ENCODE results near the gene COL8A2. TPM values are rescaled to one million over a fixed set of nuclear protein-coding genes. Genes with fewer than 3 reads are reported as not detected.
A peak's percentile ranks its signal among the peaks of the same experiment; 100 is the strongest.

Gene COL8A2
- polyA plus RNA-seq, 3 donors from 2014 or later = 0.12 TPM; not detected in 2

DNA sequence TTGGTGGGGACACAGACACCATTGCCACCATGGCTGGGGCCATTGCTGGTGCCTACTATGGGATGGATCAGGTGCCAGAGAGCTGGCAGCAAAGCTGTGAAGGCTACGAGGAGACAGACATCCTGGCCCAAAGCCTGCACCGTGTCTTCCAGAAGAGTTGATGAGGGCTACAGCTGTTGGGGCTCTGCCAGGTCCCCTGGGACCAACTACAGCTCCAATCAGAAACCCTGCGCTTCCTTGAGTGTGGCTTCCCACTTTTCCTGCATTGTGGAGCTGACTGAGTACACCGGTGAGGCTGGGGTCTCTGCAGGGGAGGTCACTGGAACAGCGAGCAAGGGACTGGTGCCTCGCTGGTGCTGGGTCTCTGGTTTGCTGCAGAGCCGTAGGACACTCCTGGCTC lies 31.8 kb downstream of the COL8A2 start:
- Mint-ChIP-seq H3K27me3 (ENCODE audit: low read depth in 3 of 3) (peaks cover 2 to 13% (median 6%) of the 10 kb centered on the region in 3 donors), H3K27ac (no peak overlapping the region)

DNA sequence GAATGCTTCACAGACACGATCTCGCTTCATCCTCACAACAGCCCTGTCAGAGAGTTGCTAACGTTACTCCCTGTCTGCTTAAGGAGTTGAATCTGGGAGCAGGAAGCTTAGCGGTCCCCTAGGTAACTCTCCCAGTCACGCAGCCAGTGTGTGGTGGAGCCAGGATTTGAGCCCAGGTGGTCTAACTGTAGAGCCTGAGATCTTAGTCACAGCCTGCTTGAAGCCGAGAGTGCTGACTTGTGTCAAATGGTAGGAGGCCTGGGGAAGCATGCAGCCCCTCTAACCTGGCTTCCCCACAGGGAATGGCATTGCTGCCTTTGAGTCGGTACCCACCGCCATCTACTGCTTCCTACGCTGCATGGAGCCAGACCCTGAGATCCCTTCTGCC lies 32.2 kb downstream of the COL8A2 start:
- DNase-seq = no peak
- Mint-ChIP-seq H3K27ac (peak overlapping the region in 1 of 6 donors; percentile 22), H3K9me3 (no peaks in the 10 kb centered on the region), H3K4me1 (peaks cover 12 to 14% of the 10 kb centered on the region in 2 donors), H3K36me3 (no peaks in the 10 kb centered on the region), H3K27me3 (ENCODE audit: low read depth in 3 of 3) (peaks cover 2 to 13% (median 10%) of the 10 kb centered on the region in 3 donors), H3K4me3 (no peak overlapping the region)

More for the DNA sequence above, 31.8 kb downstream of the COL8A2 start:
- Mint-ChIP-seq H3K4me3 (no peak overlapping the region), H3K9me3 (no peaks in the 10 kb centered on the region), H3K36me3 (no peaks in the 10 kb centered on the region), H3K4me1 (peaks cover 12 to 14% of the 10 kb centered on the region in 2 donors)
- DNase-seq = no peak

DNA sequence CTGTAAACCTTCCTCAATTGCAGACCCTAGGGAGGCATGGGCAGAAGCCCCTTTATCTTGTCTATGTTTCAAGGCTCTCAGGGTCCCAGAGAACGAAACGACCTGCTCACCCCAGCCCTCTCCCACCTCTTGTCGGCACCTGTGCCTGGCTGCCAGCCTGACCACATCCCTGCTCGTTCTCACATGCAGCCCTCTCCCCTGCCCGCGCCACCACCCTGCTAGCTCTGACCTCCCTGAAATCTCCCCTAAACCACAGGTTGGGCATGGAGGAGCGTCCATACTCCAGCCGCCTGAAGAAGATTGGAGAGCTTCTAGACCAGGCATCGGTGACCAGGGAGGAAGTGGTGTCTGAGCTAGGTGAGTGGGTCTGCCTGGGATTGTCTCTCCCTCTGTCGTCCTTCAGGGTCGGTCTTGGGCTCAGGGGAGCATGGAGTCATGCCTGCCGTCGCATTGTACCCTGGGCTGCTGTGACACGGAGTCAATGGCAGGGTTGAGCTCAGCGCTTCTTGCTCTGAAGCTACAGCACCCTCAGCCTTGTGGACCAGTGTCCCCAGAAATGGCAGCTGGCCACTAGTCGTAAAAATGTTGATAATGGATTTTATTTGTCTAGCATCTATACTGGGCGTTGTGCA lies 32.7 kb downstream of the COL8A2 start:
- Mint-ChIP-seq H3K36me3 (no peaks in the 10 kb centered on the region), H3K4me1 (peaks cover 12 to 14% of the 10 kb centered on the region in 2 donors), H3K4me3 (no peak overlapping the region), H3K27me3 (ENCODE audit: low read depth in 3 of 3) (peaks cover 2 to 13% (median 10%) of the 10 kb centered on the region in 3 donors), H3K9me3 (no peaks in the 10 kb centered on the region), H3K27ac (peak overlapping the region in 2 of 6 donors; percentile 40 to 45)
- no peak for DNase-seq

DNA sequence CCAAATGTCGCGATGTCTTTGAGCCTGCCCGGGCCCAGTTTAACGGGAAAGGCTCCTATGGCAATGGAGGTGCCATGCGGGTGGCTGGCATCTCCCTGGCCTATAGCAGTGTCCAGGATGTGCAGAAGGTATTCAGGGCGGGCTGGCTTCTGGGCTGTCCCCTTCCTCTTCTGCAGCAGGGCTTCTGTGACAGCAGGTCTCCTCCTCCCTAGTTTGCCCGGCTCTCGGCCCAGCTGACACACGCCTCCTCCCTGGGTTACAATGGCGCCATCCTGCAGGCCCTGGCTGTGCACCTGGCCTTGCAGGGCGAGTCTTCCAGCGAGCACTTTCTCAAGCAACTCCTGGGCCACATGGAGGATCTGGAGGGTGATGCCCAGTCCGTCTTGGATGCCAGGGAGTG lies 33.3 kb downstream of the COL8A2 start:
- Mint-ChIP-seq H3K9me3 (no peaks in the 10 kb centered on the region), H3K36me3 (no peaks in the 10 kb centered on the region), H3K27me3 (ENCODE audit: low read depth in 3 of 3) (peaks cover 2 to 14% (median 10%) of the 10 kb centered on the region in 3 donors), H3K4me1 (peaks cover 12 to 16% of the 10 kb centered on the region in 2 donors), H3K4me3 (no peak overlapping the region), H3K27ac (no peak overlapping the region)
- no peak for DNase-seq

DNA sequence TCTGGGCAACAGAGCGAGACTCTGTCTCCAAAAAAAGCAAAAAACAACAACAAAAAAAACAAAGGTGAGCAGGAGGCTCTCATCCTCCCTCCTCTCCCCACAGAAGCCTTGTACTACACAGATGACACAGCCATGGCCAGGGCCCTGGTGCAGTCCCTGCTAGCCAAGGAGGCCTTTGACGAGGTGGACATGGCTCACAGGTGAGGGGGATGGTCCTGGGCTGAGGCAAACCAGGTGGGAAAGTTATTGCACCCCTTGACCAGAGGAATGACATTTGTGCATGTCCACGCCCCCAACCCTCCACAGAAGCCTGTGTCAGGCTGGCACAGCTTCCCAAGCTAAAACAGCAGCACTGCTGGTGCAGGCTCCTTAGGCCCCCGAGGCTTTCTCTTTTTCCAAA lies 33.9 kb downstream of the COL8A2 start:
- H3K4me3 Mint-ChIP-seq = no peak overlapping the region

DNA sequence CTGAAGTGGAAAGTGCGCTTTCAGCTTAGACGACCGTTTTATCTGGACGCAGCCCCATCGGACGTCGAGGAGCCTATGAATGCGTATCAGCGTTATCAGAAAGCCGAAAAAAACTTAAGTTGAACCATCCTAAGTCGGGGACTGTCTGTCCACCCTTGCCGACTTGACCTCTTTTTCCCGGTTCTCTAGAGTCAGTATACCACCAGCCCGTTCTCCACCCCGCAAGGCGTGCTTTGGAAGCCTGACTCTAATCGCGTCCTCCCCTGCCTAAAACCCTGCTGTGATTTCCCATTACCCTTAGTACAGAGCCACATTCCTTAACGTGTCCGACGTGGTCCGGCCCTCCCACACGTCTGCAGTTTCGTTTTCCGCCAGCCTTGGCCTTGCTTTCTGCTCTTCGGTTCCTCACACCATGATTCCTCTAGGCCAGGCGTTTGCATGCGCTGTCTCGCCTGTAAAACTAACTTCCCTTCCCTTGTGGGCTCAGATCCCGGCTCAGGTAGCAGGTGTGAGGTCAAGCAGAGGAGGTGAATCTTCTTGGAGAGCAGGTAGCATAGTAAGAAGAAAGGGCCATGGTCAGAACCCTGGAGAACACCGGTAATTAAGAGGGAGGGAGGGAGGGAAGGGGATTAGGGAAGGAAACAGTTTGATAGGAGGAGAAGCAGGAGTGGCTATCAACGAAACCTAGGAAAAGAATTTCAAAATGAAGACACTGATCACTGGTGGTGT lies 35.5 kb downstream of the COL8A2 start:
- Mint-ChIP-seq H3K27me3 (ENCODE audit: low read depth in 3 of 3) (peaks cover 12 to 16% (median 14%) of the 10 kb centered on the region in 3 donors), H3K4me3 (peak overlapping the region; percentile 88 to 99 (median 93)), H3K9me3 (no peaks in the 10 kb centered on the region), H3K27ac (peak overlapping the region; percentile 79 to 96 (median 94)), H3K36me3 (no peaks in the 10 kb centered on the region), H3K4me1 (peaks cover 12 to 18% of the 10 kb centered on the region in 2 donors)
- DNase-seq = peak in 2 of 3 donors; percentile 12 to 16

More for the DNA sequence above, 33.9 kb downstream of the COL8A2 start:
- Mint-ChIP-seq H3K27me3 (ENCODE audit: low read depth in 3 of 3) (peaks cover 2 to 14% (median 12%) of the 10 kb centered on the region in 3 donors), H3K4me1 (peaks cover 12 to 18% of the 10 kb centered on the region in 2 donors), H3K9me3 (no peaks in the 10 kb centered on the region), H3K36me3 (no peaks in the 10 kb centered on the region), H3K27ac (no peak overlapping the region)
- no peak for DNase-seq

DNA sequence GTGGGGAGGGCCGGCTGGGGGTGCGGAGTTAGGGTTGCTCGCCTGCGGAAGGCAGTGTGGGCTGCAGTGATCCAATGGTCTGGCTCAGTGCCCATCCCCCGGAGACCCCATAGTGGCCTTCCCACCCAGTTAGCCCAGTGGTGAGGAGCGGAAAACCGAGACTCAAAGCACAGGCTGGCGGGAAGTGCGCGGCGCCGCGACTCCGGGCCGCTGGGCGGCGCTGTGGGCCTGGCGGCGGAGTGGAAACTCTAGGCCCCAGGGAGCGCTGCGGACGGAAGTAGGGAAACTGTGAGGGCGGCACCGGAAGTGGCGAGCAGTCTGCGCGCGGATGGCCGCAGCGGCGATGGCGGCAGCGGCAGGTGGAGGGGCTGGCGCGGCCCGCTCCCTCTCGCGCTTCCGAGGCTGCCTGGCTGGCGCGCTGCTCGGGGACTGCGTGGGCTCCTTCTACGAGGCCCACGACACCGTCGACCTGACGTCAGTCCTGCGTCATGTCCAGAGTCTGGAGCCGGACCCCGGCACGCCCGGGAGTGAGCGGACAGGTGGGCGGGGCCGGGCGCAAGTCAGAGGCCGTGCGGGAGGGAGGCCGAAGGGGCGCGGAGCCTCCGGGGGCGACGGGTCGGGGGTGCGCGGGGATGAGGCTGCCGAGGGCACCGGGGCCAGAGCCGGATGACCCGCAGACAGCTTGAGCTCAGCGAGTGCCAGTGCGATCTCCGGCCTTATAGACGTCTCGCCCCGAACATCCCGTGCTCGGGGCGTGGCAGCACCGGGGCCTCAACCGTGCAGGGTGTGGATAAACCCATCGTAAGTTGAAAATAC lies 36.2 kb downstream of the COL8A2 start, which contains the start of gene ADPRS:
TSS of gene ADPRS (plus strand) at position 316 of the 816 bp plus-strand sequence. CDS start at position 329, 13 bp downstream.
- H3K9me3 Mint-ChIP-seq = no peaks in the 10 kb centered on the region
- DNase-seq = peak; percentile 88 to 91 (median 90)
- H3K36me3 Mint-ChIP-seq = no peaks in the 10 kb centered on the region
- H3K27me3 Mint-ChIP-seq (ENCODE audit: low read depth in 3 of 3) = peaks cover 12 to 16% (median 14%) of the 10 kb centered on the region in 3 donors
- peaks cover 12 to 18% of the 10 kb centered on the region in 2 donors for H3K4me1 Mint-ChIP-seq
- peak within 1 kb of the TSS; percentile 79 to 96 (median 94) for H3K27ac Mint-ChIP-seq
- H3K4me3 Mint-ChIP-seq = peak within 1 kb of the TSS; percentile 88 to 99 (median 93)

DNA sequence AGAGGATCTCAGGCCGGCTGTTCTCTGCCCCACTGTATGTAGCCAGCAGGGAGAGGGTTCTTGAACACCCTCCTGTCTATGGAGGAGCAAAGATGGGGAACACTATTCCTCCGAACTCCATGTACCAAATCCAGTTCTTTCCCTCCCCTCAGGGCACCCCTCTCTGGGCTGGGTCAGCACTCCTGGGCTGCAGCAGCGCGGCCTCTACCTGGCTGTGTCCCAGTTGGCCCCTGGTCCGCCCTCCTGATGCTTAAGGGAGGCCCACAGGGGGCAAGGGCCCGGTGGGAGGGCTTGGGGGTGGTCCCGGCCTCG lies 36.8 kb downstream of the COL8A2 start:
- Mint-ChIP-seq H3K27me3 (ENCODE audit: low read depth in 3 of 3) (peaks cover 12 to 18% (median 14%) of the 10 kb centered on the region in 3 donors), H3K36me3 (no peaks in the 10 kb centered on the region), H3K4me3 (peak overlapping the region; percentile 29 to 99 (median 93)), H3K27ac (peak overlapping the region in 4 of 6 donors; percentile 30 to 94 (median 60)), H3K9me3 (no peaks in the 10 kb centered on the region), H3K4me1 (peaks cover 12 to 18% of the 10 kb centered on the region in 2 donors)
- no peak for DNase-seq

DNA sequence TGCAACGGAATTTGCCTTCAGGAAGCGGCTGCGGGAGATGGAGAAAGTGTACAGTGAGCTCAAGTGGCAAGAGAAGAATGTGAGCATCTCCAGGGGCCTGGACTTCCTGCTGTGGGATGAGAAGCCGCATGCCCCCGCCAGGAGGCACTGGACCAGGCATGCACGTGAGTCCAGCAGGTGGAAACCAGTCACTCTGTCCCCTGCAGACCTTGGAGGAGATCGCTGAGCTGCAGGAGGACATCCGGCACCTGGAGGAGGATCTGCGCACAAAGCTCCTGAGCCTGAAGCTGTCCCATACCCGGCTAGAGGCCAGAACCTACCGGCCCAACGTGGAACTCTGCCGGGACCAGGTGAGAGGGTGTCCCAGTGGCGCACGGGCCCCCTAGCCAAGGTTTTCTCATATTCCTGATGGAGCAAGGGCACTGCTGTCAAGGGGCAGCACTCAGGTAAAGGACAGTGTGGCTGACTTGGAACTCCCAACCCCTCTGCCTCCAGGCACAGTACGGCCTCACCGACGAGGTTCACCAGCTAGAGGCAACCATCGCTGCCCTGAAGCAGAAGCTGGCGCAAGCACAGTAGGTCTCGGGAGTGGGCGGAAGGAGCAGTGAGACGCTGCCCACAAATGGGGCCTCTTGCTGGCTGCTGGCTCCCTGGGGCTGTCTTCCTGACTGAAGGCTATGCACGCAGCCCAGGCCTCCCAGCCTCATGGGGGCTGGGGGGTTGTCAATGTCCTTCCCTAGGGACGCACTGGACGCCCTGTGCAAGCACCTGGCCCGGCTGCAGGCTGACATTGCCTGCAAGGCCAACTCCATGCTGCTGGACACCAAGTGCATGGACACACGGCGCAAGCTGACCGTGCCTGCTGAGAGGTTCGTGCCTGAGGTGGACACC lies 37.5 kb downstream of the COL8A2 start:
- H3K36me3 Mint-ChIP-seq = no peaks in the 10 kb centered on the region
- H3K27ac Mint-ChIP-seq = no peak overlapping the region
- peak overlapping the region; percentile 29 to 95 (median 90) for H3K4me3 Mint-ChIP-seq
- no peak for DNase-seq
- peaks cover 12 to 18% (median 14%) of the 10 kb centered on the region in 3 donors for H3K27me3 Mint-ChIP-seq (ENCODE audit: low read depth in 3 of 3)
- H3K4me1 Mint-ChIP-seq = peaks cover 12 to 18% of the 10 kb centered on the region in 2 donors
- no peaks in the 10 kb centered on the region for H3K9me3 Mint-ChIP-seq

DNA sequence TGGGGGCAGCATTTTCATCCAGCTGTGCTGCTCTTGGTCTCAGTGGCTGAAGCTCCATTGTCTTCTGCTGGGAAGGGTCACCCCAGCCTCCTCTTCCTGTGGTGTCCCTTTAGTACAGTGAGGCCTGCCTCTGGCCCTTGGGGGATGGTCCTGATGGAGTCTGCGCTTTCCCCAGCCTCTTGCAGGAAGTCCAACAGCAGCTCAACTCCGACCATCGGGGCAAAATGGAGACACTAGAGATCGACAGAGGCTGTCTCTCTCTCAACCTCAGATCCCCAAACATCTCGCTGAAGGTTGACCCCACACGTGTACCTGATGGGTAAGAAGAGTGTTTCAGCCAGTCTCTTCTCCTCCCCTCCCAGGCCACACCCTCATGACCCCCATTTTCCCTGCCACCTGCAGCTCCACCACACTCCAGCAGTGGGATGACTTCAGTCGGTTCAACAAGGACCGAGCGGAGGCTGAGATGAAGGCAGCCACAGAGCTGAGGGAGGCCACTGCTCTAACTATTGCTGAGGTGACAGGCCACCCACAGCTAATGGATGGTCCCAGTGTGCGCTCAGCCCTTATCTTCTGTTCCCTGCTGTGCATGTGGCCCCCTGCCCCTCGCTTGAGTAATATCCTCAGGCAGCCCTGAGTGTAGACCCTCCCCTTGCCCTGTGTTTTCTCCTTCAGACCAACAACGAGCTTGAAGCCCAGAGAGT lies 38.3 kb downstream of the COL8A2 start:
- H3K27me3 Mint-ChIP-seq (ENCODE audit: low read depth in 3 of 3) = peaks cover 12 to 23% (median 15%) of the 10 kb centered on the region in 3 donors
- peak overlapping the region in 4 of 5 donors; percentile 24 to 71 (median 69) for H3K4me3 Mint-ChIP-seq
- no peak overlapping the region for H3K27ac Mint-ChIP-seq
- DNase-seq = no peak
- H3K4me1 Mint-ChIP-seq = peaks cover 12 to 17% of the 10 kb centered on the region in 2 donors
- H3K9me3 Mint-ChIP-seq = no peaks in the 10 kb centered on the region
- no peaks in the 10 kb centered on the region for H3K36me3 Mint-ChIP-seq

DNA sequence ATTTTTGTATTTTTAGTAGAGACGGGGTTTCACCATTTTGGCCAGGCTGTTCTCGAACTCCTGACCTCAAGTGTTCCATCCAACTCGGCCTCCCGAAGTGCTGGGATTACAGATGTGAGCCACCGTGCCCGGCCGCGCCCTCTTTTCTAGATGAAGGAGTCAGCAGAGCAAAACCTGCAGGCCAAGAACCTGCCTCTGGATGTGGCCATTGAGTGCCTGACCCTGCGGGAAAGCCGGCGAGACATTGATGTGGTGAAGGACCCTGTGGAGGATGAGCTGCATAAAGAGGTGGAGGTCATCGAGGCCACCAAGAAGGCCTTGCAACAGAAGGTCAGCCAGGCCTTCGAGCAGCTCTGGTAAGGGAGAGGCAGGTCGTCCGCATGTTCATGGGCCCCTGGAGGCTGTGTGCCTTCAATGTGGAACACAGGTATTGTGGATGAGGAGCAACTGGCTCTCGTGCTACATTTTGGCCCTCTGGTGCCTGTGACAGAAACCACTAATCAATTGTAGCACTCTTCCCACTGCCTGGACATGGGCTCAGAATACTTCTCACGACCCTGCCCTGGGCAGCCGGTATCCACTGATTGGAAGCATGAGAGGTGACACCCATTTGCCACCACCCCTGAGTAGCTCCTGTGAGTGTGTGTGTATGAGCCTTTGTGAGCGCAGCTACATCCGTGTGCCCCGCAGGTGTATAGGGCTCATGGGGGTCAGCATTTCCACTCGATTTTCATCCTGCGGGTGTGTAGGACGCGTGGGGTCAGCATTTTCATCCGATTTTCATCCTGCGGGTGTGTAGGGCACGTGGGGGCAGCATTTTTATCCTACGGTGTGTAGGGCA lies 39.1 kb downstream of the COL8A2 start:
- H3K4me1 Mint-ChIP-seq = peaks cover 12 to 17% of the 10 kb centered on the region in 2 donors
- H3K27me3 Mint-ChIP-seq (ENCODE audit: low read depth in 3 of 3) = peaks cover 12 to 27% (median 15%) of the 10 kb centered on the region in 3 donors
- H3K4me3 Mint-ChIP-seq = peak overlapping the region in 2 of 5 donors; percentile 12 to 32
- H3K9me3 Mint-ChIP-seq = no peaks in the 10 kb centered on the region
- no peaks in the 10 kb centered on the region for H3K36me3 Mint-ChIP-seq
- H3K27ac Mint-ChIP-seq = no peak overlapping the region
- no peak for DNase-seq

DNA sequence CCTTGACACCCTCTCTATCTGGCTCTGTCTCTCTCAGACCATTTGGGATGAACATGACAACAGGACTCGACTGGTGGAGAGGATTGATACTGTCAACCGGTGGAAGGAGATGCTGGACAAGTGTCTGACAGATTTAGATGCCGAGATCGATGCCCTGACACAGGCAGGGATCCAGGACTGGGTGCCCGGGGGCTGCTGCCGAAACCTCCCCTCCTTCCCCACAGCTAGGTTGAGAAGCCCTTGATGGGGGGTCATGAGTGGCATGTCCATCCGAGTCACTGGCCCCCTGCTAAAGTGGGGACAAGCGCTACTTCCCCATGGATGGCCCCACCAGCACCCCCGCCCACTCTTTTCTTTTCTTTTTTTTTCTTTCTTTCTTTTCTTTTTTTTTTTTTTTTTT lies 39.9 kb downstream of the COL8A2 start:
- DNase-seq = no peak
- H3K27ac Mint-ChIP-seq = no peak overlapping the region

More for the DNA sequence above, 39.9 kb downstream of the COL8A2 start:
- H3K27me3 Mint-ChIP-seq (ENCODE audit: low read depth in 3 of 3) = peaks cover 12 to 34% (median 15%) of the 10 kb centered on the region in 3 donors
- peaks cover 11 to 16% of the 10 kb centered on the region in 2 donors for H3K4me1 Mint-ChIP-seq
- no peaks in the 10 kb centered on the region for H3K9me3 Mint-ChIP-seq
- H3K36me3 Mint-ChIP-seq = no peaks in the 10 kb centered on the region
- no peak overlapping the region for H3K4me3 Mint-ChIP-seq

All from immature natural killer cell (primary cell).